ENCODE data around the gene MT1X. TPM values are rescaled to one million over a fixed set of nuclear protein-coding genes. Genes with fewer than 3 reads are reported as not detected.

MT1X gene
- polyA plus RNA-seq, 1 donor = 112 TPM

DNA sequence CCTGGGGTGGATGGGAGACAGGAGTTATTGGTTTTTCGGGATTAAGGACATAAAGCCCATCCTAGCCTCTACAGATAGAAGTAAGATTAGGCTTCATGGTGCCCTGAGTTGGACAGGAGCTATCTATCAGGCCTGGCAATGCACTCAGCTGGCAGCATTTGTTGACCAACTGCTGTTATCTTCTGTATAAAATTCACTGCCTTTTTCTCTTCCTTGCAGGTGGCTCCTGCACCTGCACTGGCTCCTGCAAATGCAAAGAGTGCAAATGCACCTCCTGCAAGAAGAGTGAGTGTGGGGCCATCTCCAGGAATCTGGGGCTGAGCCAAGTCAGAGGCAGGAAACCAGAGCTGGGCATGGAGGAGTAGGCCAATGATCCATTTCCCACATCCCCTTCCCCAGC lies 43.2 kb upstream of the MT1X start:
- peaks cover 2% of the 10 kb centered on the region for H3K9me3 ChIP-seq (ENCODE audit: control insufficient read depth, low read depth, low read length)
- no peak overlapping the region for H3K27ac ChIP-seq (ENCODE audit: low read length)
- peaks cover 24% of the 10 kb centered on the region for H3K4me1 ChIP-seq (ENCODE audit: control insufficient read depth, insufficient read depth, low read length)
- DNase-seq = peak in 1 of 2 donors; percentile 40
- no peaks in the 10 kb centered on the region for H3K36me3 ChIP-seq (ENCODE audit: control insufficient read depth, insufficient read depth, low read length)
- H3K4me3 ChIP-seq (ENCODE audit: low read length) = no peak overlapping the region
- peaks cover 92% of the 10 kb centered on the region for H3K27me3 ChIP-seq (ENCODE audit: control insufficient read depth, insufficient read depth, low read length)
- WGBS (ENCODE audit: insufficient coverage, low lambda C conversion rate) = no CpG with 5 or more reads among the region's 1 CpG

- H3K9me3 ChIP-seq (ENCODE audit: control insufficient read depth, low read depth, low read length) = peaks cover 2% of the 10 kb centered on the region
- H3K27me3 ChIP-seq (ENCODE audit: control insufficient read depth, insufficient read depth, low read length) = peaks cover 84% of the 10 kb centered on the region
- no peak overlapping the region for H3K4me3 ChIP-seq (ENCODE audit: low read length)
- no peak for DNase-seq
- 100% methylated on average over 1 of the region's 1 CpG for WGBS (ENCODE audit: insufficient coverage, low lambda C conversion rate)
- peaks cover 20% of the 10 kb centered on the region for H3K4me1 ChIP-seq (ENCODE audit: control insufficient read depth, insufficient read depth, low read length)
- H3K36me3 ChIP-seq (ENCODE audit: control insufficient read depth, insufficient read depth, low read length) = no peaks in the 10 kb centered on the region
- H3K27ac ChIP-seq (ENCODE audit: low read length) = no peak overlapping the region
These were observed 42.2 kb upstream of the MT1X start for GRCh38 chr16:56640076-56640475.

DNA sequence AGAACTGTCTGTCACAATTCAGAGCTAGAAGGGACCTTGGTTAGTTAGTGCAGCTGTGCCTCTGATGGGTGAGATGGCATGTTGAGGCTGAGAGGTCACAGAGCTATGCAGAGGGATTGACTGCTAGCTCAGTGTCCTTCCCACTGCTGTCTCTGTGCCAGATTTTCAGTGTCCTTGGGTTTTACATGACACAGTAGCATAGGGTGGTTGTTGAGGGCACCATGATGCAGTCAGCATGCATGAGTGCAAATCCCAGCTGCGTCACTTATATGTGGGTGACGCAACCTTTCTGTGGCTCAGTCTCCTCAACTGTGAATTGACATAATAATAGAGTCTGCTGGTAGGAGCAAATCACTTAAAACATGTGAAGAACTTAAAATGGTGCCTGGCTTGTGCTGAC lies 41.1 kb upstream of the MT1X start:
- Histone ChIP-seq H3K36me3 (ENCODE audit: control insufficient read depth, insufficient read depth, low read length) (no peaks in the 10 kb centered on the region), H3K27ac (ENCODE audit: low read length) (no peak overlapping the region), H3K4me1 (ENCODE audit: control insufficient read depth, insufficient read depth, low read length) (peaks cover 18% of the 10 kb centered on the region), H3K27me3 (ENCODE audit: control insufficient read depth, insufficient read depth, low read length) (peaks cover 77% of the 10 kb centered on the region), H3K9me3 (ENCODE audit: control insufficient read depth, low read depth, low read length) (peaks cover 2% of the 10 kb centered on the region), H3K4me3 (ENCODE audit: low read length) (no peak overlapping the region)
- no peak for DNase-seq
- WGBS (ENCODE audit: insufficient coverage, low lambda C conversion rate) = no CpG with 5 or more reads among the region's 2 CpGs

DNA sequence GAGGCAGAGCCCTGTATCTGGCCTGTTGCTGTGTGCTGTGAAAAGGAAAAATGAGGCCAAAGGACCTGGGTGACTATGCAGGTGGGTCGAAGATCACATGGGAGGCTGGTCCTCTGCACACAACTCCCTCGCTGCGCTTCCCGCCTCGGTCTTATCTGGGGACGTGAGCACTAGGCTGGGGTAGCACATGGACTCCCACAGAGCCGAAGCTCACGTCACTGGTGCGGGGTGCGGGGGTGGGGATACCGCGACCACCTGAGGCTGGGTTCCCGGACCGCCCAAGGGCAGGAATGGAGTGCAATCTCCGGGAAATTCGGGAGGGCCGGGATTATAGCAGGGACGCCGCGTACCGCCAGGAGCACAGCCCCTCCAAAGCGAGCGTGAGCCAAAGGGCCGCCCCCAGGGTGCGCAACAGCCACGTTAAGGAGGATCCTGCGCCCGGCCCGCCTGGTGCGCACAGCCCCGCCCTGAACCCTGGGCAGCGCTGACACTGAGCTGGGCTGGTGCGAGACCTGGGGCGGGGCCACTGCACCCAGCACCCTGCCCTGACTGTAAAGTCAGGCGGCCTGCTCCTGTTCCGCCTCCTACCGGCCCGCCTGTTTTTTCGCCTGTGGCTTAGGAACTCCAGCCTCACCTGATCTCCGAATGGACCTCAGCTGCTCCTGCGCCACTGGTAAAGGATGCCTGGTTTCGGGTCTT lies 39.0 kb upstream of the MT1X start:
- Histone ChIP-seq H3K4me3 (ENCODE audit: low read length) (peak overlapping the region; percentile 27), H3K9me3 (ENCODE audit: control insufficient read depth, low read depth, low read length) (peaks cover 2% of the 10 kb centered on the region), H3K27me3 (ENCODE audit: control insufficient read depth, insufficient read depth, low read length) (peaks cover 68% of the 10 kb centered on the region), H3K27ac (ENCODE audit: low read length) (no peak overlapping the region), H3K4me1 (ENCODE audit: control insufficient read depth, insufficient read depth, low read length) (peaks cover 30% of the 10 kb centered on the region), H3K36me3 (ENCODE audit: control insufficient read depth, insufficient read depth, low read length) (no peaks in the 10 kb centered on the region)
- WGBS (ENCODE audit: insufficient coverage, low lambda C conversion rate) = 0% methylated on average over 2 of the region's 42 CpGs
- DNase-seq = peak; percentile 78 to 86

GRCh38 chr16:56643833-56644232 lies 38.4 kb upstream of the MT1X start:
- no peak for DNase-seq
- H3K4me3 ChIP-seq (ENCODE audit: low read length) = no peak overlapping the region
- peaks cover 68% of the 10 kb centered on the region for H3K27me3 ChIP-seq (ENCODE audit: control insufficient read depth, insufficient read depth, low read length)
- peaks cover 31% of the 10 kb centered on the region for H3K4me1 ChIP-seq (ENCODE audit: control insufficient read depth, insufficient read depth, low read length)
- peaks cover 2% of the 10 kb centered on the region for H3K9me3 ChIP-seq (ENCODE audit: control insufficient read depth, low read depth, low read length)
- no peak overlapping the region for H3K27ac ChIP-seq (ENCODE audit: low read length)
- WGBS (ENCODE audit: insufficient coverage, low lambda C conversion rate) = no CpG with 5 or more reads among the region's 5 CpGs
- H3K36me3 ChIP-seq (ENCODE audit: control insufficient read depth, insufficient read depth, low read length) = no peaks in the 10 kb centered on the region

GRCh38 chr16:56645311-56645710 lies 37.0 kb upstream of the MT1X start:
- no peak overlapping the region for H3K4me3 ChIP-seq (ENCODE audit: low read length)
- no CpG with 5 or more reads among the region's 1 CpG for WGBS (ENCODE audit: insufficient coverage, low lambda C conversion rate)
- no peaks in the 10 kb centered on the region for H3K36me3 ChIP-seq (ENCODE audit: control insufficient read depth, insufficient read depth, low read length)
- peaks cover 33% of the 10 kb centered on the region for H3K4me1 ChIP-seq (ENCODE audit: control insufficient read depth, insufficient read depth, low read length)
- H3K27me3 ChIP-seq (ENCODE audit: control insufficient read depth, insufficient read depth, low read length) = peaks cover 61% of the 10 kb centered on the region
- DNase-seq = no peak
- peaks cover 2% of the 10 kb centered on the region for H3K9me3 ChIP-seq (ENCODE audit: control insufficient read depth, low read depth, low read length)
- H3K27ac ChIP-seq (ENCODE audit: low read length) = no peak overlapping the region

DNA sequence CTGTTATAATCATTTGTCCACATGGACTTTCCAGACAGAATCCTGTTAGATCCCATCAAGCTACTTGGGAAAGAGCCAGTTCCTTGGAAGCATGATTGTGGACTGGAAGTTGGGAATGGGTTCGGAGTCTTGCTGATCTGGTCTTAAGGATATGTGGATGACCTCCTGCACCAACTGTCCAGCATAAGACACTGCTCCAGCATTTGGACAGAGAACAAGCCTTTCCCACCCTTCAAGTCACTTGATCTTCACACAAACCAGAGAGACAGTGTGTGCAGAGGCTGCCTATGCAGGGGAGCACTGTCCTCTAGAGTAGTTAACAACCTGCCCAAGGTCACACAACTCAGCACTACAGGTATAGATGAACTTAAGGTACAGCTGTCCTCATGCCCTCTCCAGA lies 36.4 kb upstream of the MT1X start:
- Histone ChIP-seq H3K4me3 (ENCODE audit: low read length) (no peak overlapping the region), H3K9me3 (ENCODE audit: control insufficient read depth, low read depth, low read length) (peaks cover 2% of the 10 kb centered on the region), H3K36me3 (ENCODE audit: control insufficient read depth, insufficient read depth, low read length) (no peaks in the 10 kb centered on the region), H3K27me3 (ENCODE audit: control insufficient read depth, insufficient read depth, low read length) (peaks cover 56% of the 10 kb centered on the region), H3K27ac (ENCODE audit: low read length) (no peak overlapping the region), H3K4me1 (ENCODE audit: control insufficient read depth, insufficient read depth, low read length) (peaks cover 35% of the 10 kb centered on the region)
- no peak for DNase-seq
- no CpG with 5 or more reads among the region's 1 CpG for WGBS (ENCODE audit: insufficient coverage, low lambda C conversion rate)

DNA sequence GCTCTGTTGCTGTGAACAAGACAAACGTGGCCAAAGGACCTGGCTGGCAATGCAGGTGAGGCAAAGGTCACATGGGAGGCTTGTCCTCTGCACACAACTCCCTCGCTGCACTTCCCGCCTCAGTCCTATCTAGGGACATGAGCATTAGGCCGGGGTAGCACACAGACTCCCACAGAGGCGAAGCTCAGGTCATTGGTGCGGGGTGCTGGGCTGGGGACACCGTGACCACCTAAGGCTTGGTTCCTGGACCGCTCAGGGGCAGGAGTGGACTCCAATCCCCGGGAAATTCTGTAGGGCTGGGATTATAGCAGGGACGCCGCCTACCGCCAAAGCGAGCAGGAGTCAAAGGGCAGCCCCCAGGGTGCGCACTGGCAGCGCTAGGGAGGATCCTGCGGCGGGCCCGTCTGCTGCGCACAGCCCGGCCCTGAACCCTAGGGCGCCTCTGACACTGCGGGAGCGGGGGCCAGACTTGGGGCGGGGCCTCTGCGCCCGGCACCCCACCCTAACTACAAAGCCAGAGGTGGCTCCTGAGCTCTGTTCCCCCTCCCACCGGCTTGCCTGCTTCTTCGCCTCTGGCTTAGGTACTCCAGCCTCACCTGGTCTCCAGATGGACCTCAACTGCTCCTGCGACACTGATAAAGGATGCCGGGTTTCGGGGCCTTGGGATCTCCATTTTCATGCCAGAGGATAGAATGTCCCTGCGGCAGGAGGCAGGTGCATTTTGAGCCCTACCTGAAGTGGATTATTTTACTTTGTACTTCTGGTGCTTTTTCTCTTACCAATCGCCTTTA lies 34.4 kb upstream of the MT1X start:
- no CpG with 5 or more reads among the region's 33 CpGs for WGBS (ENCODE audit: insufficient coverage, low lambda C conversion rate)
- no peak overlapping the region for H3K4me3 ChIP-seq (ENCODE audit: low read length)
- H3K27ac ChIP-seq (ENCODE audit: low read length) = no peak overlapping the region
- H3K36me3 ChIP-seq (ENCODE audit: control insufficient read depth, insufficient read depth, low read length) = no peaks in the 10 kb centered on the region
- DNase-seq = peak in 1 of 2 donors; percentile 79
- peaks cover 2% of the 10 kb centered on the region for H3K9me3 ChIP-seq (ENCODE audit: control insufficient read depth, low read depth, low read length)
- H3K4me1 ChIP-seq (ENCODE audit: control insufficient read depth, insufficient read depth, low read length) = peaks cover 33% of the 10 kb centered on the region
- H3K27me3 ChIP-seq (ENCODE audit: control insufficient read depth, insufficient read depth, low read length) = peaks cover 43% of the 10 kb centered on the region

DNA sequence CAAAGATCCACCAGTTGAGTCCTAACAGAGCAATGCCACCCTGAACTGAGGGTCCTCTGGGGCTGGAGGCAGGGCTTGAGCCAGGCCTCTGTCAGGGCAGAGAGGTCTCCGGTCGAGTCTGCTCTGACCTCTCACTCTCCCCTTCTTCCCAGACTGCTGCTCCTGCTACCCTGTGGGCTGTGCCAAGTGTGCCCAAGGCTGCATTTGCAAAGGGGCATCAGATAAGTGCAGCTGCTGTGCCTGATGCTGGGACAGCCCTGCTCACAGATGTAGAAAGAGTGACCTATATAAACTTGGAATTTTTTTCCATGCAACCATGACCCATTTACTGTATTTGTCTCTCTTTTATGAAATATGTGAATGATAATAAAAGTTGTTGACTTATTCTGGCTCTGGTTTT lies 33.0 kb upstream of the MT1X start:
- no CpG with 5 or more reads among the region's 2 CpGs for WGBS (ENCODE audit: insufficient coverage, low lambda C conversion rate)
- Histone ChIP-seq H3K9me3 (ENCODE audit: control insufficient read depth, low read depth, low read length) (no peaks in the 10 kb centered on the region), H3K27me3 (ENCODE audit: control insufficient read depth, insufficient read depth, low read length) (peaks cover 29% of the 10 kb centered on the region), H3K27ac (ENCODE audit: low read length) (no peak overlapping the region), H3K4me3 (ENCODE audit: low read length) (no peak overlapping the region), H3K36me3 (ENCODE audit: control insufficient read depth, insufficient read depth, low read length) (no peaks in the 10 kb centered on the region), H3K4me1 (ENCODE audit: control insufficient read depth, insufficient read depth, low read length) (peaks cover 20% of the 10 kb centered on the region)
- no peak for DNase-seq

DNA sequence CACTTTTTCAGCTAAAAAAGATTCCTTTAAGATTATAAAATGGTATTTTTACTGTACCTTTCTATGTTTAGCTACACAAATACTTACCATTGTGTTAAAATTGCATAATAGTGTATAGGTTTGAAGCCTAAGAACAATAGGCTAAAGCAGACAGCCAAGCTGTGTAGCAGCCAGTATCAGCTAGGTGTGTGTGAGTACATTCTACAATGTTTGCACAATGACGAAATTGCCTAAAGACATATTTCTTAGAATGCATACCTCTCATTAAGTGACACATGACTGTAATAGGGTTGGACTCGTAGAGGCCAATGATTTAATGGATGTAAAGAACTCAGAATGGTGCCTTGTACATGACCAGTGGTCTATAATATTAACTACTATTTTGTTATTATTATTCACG lies 32.5 kb upstream of the MT1X start:
- Histone ChIP-seq H3K27me3 (ENCODE audit: control insufficient read depth, insufficient read depth, low read length) (peaks cover 29% of the 10 kb centered on the region), H3K4me3 (ENCODE audit: low read length) (no peak overlapping the region), H3K9me3 (ENCODE audit: control insufficient read depth, low read depth, low read length) (no peaks in the 10 kb centered on the region), H3K36me3 (ENCODE audit: control insufficient read depth, insufficient read depth, low read length) (no peaks in the 10 kb centered on the region), H3K27ac (ENCODE audit: low read length) (no peak overlapping the region), H3K4me1 (ENCODE audit: control insufficient read depth, insufficient read depth, low read length) (peaks cover 20% of the 10 kb centered on the region)
- peak; percentile 63 to 82 for DNase-seq
- no CpG with 5 or more reads among the region's 3 CpGs for WGBS (ENCODE audit: insufficient coverage, low lambda C conversion rate)

Measured in large intestine (tissue), 3 donors.